Neutrophil (primary cell): Measurements from ENCODE around the gene INTS3.
"Not testable (repeated sequence)": the region's sequence is repeated elsewhere in the genome, so short reads cannot be mapped to it uniquely, and the experiment has no call there.

Source experiments
- H3K27ac ChIP-seq: fragments of 200-600 bp; sonication (generic); 2 replicates; pipeline ENCODE4 v1.5.1; 2016; ENCODE audit warnings: mild to moderate bottlenecking, moderate library complexity
- H3K27me3 ChIP-seq: fragments of 200-600 bp; sonication (generic); 2 replicates; pipeline ENCODE4 v1.6.0; 2016; ENCODE audit warnings: mild to moderate bottlenecking
- H3K36me3 ChIP-seq: fragments of 200-600 bp; sonication (generic); 2 replicates; pipeline ENCODE4 v1.5.1; 2017
- H3K4me1 ChIP-seq, 2 experiments: fragments of 200-600 bp in 1 of 2; sonication (generic) in 1 of 2; 1 replicate in 1 of 2; 2 replicates in 1 of 2; pipeline versions ENCODE4 v1.5.1 to v1.6.1; 2013 to 2016; ENCODE audit warnings: low read depth in 1 of 2, low read length in 1 of 2, mild to moderate bottlenecking in 1 of 2, moderate library complexity in 1 of 2; ENCODE audit not compliant: control insufficient read depth in 1 of 2, insufficient read depth in 1 of 2
- H3K4me3 ChIP-seq, 2 experiments: fragments of 200-600 bp in 1 of 2; sonication (generic) in 1 of 2; 1 replicate in 1 of 2; 2 replicates in 1 of 2; pipeline ENCODE4 v1.5.1; 2013 to 2016; ENCODE audit warnings: low read depth in 1 of 2, low read length in 1 of 2, mild to moderate bottlenecking in 1 of 2, moderate library complexity in 1 of 2
- H3K9me3 ChIP-seq: fragments of 200-600 bp; sonication (generic); 2 replicates; pipeline ENCODE4 v1.5.1; 2016
- TF ChIP-seq, protein P1 (sequence below): fragments of 200-600 bp; sonication (generic); IDR thresholded peaks from 2 replicates; pipeline ENCODE4 v1.5.1; 2016; ENCODE audit warnings: antibody characterized with exemption

Gene INTS3

GRCh38 chr1:153717330-153717729, 10.5 kb upstream of the INTS3 start:
- Histone ChIP-seq H3K27ac (no peak overlapping the region), H3K4me3 (no peak overlapping the region), H3K27me3 (no peaks in the 10 kb centered on the region), H3K36me3 (no peaks in the 10 kb centered on the region), H3K9me3 (no peaks in the 10 kb centered on the region), H3K4me1 (no peaks in the 10 kb centered on the region)
- TF ChIP-seq, protein P1, sequence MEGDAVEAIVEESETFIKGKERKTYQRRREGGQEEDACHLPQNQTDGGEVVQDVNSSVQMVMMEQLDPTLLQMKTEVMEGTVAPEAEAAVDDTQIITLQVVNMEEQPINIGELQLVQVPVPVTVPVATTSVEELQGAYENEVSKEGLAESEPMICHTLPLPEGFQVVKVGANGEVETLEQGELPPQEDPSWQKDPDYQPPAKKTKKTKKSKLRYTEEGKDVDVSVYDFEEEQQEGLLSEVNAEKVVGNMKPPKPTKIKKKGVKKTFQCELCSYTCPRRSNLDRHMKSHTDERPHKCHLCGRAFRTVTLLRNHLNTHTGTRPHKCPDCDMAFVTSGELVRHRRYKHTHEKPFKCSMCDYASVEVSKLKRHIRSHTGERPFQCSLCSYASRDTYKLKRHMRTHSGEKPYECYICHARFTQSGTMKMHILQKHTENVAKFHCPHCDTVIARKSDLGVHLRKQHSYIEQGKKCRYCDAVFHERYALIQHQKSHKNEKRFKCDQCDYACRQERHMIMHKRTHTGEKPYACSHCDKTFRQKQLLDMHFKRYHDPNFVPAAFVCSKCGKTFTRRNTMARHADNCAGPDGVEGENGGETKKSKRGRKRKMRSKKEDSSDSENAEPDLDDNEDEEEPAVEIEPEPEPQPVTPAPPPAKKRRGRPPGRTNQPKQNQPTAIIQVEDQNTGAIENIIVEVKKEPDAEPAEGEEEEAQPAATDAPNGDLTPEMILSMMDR: no peak

- Histone ChIP-seq H3K4me1 (peaks cover 10 to 11% of the 10 kb centered on the region in 2 experiments), H3K27ac (no peak overlapping the region), H3K4me3 (no peak overlapping the region), H3K27me3 (no peaks in the 10 kb centered on the region), H3K36me3 (no peaks in the 10 kb centered on the region), H3K9me3 (no peaks in the 10 kb centered on the region)
- TF ChIP-seq, protein P1: no peak
Measured at GRCh38 chr1:153723687-153724086, 4.2 kb upstream of the INTS3 start.

DNA sequence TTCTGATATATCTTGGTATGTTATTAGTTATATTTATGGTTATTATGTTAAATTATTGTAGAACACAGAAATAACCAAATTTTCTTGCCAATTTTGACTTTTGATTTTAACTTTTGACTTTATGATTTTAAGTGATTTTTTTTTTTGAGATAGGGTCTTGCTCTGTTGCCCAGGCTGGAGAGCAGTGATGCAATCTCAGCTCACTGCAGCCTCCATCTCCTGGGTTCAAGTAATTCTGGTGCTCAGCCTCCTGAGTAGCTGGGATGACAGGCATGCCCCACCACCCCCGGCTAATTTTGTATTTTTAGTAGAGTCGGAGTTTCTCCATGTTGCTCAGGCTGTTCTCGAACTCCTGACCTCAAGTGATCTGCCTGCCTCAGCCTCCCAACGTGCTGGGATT, 3.2 kb upstream of the INTS3 start:
- H3K27ac ChIP-seq, H3K9me3 ChIP-seq, H3K36me3 ChIP-seq, H3K27me3 ChIP-seq, H3K4me3 ChIP-seq: not testable (repeated sequence)
- peaks cover 20% of the 10 kb centered on the region in 2 experiments for H3K4me1 ChIP-seq

- peak overlapping the region; percentile 95 for H3K27ac ChIP-seq
- H3K27me3 ChIP-seq: no peaks in the 10 kb centered on the region
- H3K9me3 ChIP-seq: no peaks in the 10 kb centered on the region
- TF ChIP-seq, protein P1: no peak
- peaks cover 28 to 30% of the 10 kb centered on the region in 2 experiments for H3K4me1 ChIP-seq
- peak overlapping the region; percentile 90 to 98 for H3K4me3 ChIP-seq
- no peaks in the 10 kb centered on the region for H3K36me3 ChIP-seq
Measured at GRCh38 chr1:153728305-153729066, 636 bp downstream of the INTS3 start.

DNA sequence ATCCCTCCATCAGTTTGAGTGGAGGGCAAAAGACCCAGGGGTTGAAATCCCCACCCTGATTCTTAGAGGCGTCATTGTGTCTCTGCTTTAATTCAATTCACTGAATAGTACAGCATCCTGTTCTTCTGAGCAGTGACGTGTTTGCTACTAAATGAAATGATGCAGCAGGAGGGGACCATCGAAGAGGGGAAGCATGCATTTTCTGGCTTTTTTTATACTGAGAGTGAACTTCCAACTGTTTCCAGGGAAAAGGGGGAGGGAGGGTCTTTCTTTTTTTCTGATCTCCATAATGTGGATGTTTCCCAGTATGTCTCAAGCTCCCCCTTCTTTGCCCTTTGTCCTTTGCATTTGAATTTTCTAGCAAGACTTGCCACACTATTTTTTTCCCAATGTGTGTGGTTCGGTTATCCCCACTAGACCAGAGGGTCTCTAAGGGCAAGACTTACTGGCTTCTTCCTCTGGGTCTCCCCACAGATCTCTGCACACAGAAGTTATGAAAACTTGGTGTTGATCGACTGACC, 2.7 kb downstream of the INTS3 start:
- no peaks in the 10 kb centered on the region for H3K27me3 ChIP-seq
- no peaks in the 10 kb centered on the region for H3K9me3 ChIP-seq
- TF ChIP-seq, protein P1: no peak
- H3K4me1 ChIP-seq: peaks cover 48 to 50% of the 10 kb centered on the region in 2 experiments
- H3K4me3 ChIP-seq: no peak overlapping the region
- no peaks in the 10 kb centered on the region for H3K36me3 ChIP-seq
- H3K27ac ChIP-seq: peak overlapping the region; percentile 95

DNA sequence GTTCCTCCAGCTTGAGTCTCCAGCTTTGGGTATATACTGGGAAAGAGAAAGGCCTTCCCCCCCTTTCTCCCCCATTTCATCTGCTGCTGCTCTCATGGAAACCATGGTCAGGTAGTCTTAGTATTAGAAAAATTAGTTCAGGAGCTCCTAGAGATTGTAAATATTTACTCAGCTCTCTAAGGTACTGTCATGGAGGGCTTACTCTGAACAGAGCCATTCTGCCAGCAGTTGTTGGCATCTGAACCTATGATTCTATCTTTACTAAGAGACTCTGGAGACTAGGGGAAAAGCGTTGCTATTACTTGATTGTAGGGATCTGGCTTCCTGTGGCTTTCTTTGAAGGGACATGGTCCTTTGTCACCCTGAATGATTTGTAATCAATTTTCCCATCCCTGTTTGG, 6.1 kb downstream of the INTS3 start:
- peak overlapping the region in 1 of 2 experiments; percentile 41 for H3K4me3 ChIP-seq
- TF ChIP-seq, protein P1: no peak
- peak overlapping the region; percentile 94 for H3K27ac ChIP-seq
- peaks cover 43% of the 10 kb centered on the region in 2 experiments for H3K4me1 ChIP-seq
- no peaks in the 10 kb centered on the region for H3K27me3 ChIP-seq
- peaks cover 1% of the 10 kb centered on the region for H3K36me3 ChIP-seq
- H3K9me3 ChIP-seq: no peaks in the 10 kb centered on the region
